Measurements from ENCODE around the gene ACAN. TPM values are rescaled to one million over a fixed set of nuclear protein-coding genes. Genes with fewer than 3 reads are reported as not detected.

Gene ACAN
- total and polyA plus RNA-seq, 2 donors (not counting 3 experiments of a cell fraction or from before 2014, with no cell fraction given): not detected

- Histone ChIP-seq H3K9me1 (replicated peaks; ENCODE audit: control insufficient read depth, extremely low read depth, insufficient read depth, low read length) (no peaks in the 10 kb centered on the region), H3K36me3 (ENCODE audit: control insufficient read depth in 2 of 2, extremely low read depth in 1 of 2, insufficient read depth in 2 of 2, low read length in 2 of 2) (peaks cover 0 to 9% of the 10 kb centered on the region in 2 experiments), H3K9ac (replicated peaks; ENCODE audit: extremely low read depth, insufficient read depth, low read length) (no peak overlapping the region), H3K27ac (ENCODE audit: insufficient read depth, low read depth, low read length) (no peak overlapping the region), H2AFZ (ENCODE audit: low read depth, low read length) (no peak overlapping the region), H3K27me3 (ENCODE audit: control insufficient read depth in 2 of 2, insufficient read depth in 2 of 2, low read length in 2 of 2) (no peaks in the 10 kb centered on the region), H4K20me1 (replicated peaks; ENCODE audit: control insufficient read depth, extremely low read depth, insufficient read depth, low read length) (no peaks in the 10 kb centered on the region), H3K4me3 (replicated peaks in 1 of 3; ENCODE audit: insufficient read depth in 1 of 3, low read depth in 1 of 3, low read length in 3 of 3) (no peak overlapping the region), H3K9me3 (replicated peaks; ENCODE audit: control insufficient read depth, insufficient read depth, low read length) (no peaks in the 10 kb centered on the region), H3K79me2 (ENCODE audit: control insufficient read depth, insufficient read depth, low read length) (no peaks in the 10 kb centered on the region), H3K4me1 (ENCODE audit: control insufficient read depth, extremely low read depth, insufficient read depth, low read length) (no peaks in the 10 kb centered on the region), H3K4me2 (ENCODE audit: insufficient read depth, low read length) (no peak overlapping the region)
- intact Hi-C loops (cut with micrococcal nuclease): no loop called here
- POLR2A ChIA-PET: no interaction called here
- DNase-seq (ENCODE audit: low read depth, low spot score) (no peak), FAIRE-seq (no peak)
- dilution Hi-C loops (cut with MboI; ENCODE audit: extremely low pct_ligation_motif_present, low sequenced_read_pairs): no loop called here
- BruUV-seq (replicated peaks): no TSS peak
- CTCF ChIA-PET: interaction anchor here (1.2 to 1.4 kb wide), 2 partner anchors 9 to 16 kb away, joined by 3 read pairs; no protein-coding TSS in a partner anchor
- no peak for TF ChIP-seq POLR2AphosphoS5 (IDR thresholded peaks at IDR 0.05; ENCODE audit: insufficient read depth, low read depth, low read length)
- TF ChIP-seq FOS (IDR thresholded peaks at IDR 0.05; ENCODE audit: borderline replicate concordance, insufficient read depth, low read length): no peak
- TF ChIP-seq MYC (IDR thresholded peaks at IDR 0.05; ENCODE audit: low read depth, low read length): no peak
- TF ChIP-seq POLR2A (IDR thresholded peaks at IDR 0.05; ENCODE audit: low read depth, low read length): no peak
- TF ChIP-seq, protein P1, sequence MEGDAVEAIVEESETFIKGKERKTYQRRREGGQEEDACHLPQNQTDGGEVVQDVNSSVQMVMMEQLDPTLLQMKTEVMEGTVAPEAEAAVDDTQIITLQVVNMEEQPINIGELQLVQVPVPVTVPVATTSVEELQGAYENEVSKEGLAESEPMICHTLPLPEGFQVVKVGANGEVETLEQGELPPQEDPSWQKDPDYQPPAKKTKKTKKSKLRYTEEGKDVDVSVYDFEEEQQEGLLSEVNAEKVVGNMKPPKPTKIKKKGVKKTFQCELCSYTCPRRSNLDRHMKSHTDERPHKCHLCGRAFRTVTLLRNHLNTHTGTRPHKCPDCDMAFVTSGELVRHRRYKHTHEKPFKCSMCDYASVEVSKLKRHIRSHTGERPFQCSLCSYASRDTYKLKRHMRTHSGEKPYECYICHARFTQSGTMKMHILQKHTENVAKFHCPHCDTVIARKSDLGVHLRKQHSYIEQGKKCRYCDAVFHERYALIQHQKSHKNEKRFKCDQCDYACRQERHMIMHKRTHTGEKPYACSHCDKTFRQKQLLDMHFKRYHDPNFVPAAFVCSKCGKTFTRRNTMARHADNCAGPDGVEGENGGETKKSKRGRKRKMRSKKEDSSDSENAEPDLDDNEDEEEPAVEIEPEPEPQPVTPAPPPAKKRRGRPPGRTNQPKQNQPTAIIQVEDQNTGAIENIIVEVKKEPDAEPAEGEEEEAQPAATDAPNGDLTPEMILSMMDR (IDR thresholded peaks at IDR 0.05; ENCODE audit: extremely low read depth in 1 of 2, insufficient read depth in 1 of 2, low read depth in 1 of 2, low read length in 2 of 2): no peak
- no peak for TF ChIP-seq GATA2 (IDR thresholded peaks at IDR 0.05; ENCODE audit: insufficient read depth, insufficient read length, low read depth, low read length)
- TF ChIP-seq JUN (IDR thresholded peaks at IDR 0.05; ENCODE audit: borderline replicate concordance, insufficient read depth, insufficient read length, low read depth): no peak
- TF ChIP-seq, protein P2, sequence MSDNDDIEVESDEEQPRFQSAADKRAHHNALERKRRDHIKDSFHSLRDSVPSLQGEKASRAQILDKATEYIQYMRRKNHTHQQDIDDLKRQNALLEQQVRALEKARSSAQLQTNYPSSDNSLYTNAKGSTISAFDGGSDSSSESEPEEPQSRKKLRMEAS (IDR thresholded peaks at IDR 0.05; ENCODE audit: insufficient read depth, insufficient read length): no peak
- TF ChIP-seq EZH2 (IDR thresholded peaks at IDR 0.05; ENCODE audit: borderline replicate concordance, low read depth, low read length, severe bottlenecking): no peak
These were observed 85.5 kb downstream of the ACAN start for GRCh38 chr15:88888719-88889118.
